SIG-M5 treated with dmso at 0.1 percent for 504 hours (cell line): ENCODE results near the gene PTPN6.

ENCODE experiments used
- DNase-seq: peaks from one replicate; lab custom pipeline; 2025; ENCODE audit not compliant: unreplicated experiment; lab: John Stamatoyannopoulos, UW

PTPN6 gene

DNA sequence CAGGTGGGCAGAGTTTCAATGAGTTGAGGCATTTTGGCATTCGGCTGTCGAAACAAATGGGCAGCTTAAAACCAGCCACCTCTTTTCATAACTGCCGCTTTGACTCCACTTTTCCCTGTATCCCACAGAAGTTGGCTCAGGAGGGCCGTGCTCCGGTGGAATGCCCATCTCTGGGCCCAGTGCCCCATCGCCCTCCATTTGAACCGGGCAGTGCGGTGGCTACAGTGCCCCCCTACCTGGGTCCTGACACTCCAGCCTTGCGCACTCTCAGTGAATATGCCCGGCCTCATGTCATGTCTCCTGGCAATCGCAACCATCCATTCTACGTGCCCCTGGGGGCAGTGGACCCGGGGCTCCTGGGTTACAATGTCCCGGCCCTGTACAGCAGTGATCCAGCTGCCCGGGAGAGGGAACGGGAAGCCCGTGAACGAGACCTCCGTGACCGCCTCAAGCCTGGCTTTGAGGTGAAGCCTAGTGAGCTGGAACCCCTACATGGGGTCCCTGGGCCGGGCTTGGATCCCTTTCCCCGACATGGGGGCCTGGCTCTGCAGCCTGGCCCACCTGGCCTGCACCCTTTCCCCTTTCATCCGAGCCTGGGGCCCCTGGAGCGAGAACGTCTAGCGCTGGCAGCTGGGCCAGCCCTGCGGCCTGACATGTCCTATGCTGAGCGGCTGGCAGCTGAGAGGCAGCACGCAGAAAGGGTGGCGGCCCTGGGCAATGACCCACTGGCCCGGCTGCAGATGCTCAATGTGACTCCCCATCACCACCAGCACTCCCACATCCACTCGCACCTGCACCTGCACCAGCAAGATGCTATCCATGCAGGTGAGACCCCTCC, 12.6 kb upstream of the PTPN6 start:
- no peak for DNase-seq

DNA sequence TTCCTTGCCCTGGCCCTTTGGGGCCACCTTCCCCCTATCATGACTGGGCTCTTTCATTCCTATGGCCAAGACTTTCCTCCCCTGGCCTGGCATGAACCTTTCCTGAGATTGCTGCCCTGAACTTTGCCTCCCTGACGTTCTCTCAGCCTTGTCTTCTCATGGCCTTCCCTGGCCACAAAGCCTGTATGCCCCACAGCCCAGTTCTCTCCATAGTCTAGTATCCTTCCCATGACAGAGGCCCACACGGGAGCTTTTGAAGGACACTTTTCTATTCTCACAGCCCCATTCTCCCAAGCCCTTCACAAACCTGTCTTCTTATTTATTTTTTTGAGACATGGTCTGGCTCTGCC, 12.0 kb upstream of the PTPN6 start:
- no peak for DNase-seq

DNA sequence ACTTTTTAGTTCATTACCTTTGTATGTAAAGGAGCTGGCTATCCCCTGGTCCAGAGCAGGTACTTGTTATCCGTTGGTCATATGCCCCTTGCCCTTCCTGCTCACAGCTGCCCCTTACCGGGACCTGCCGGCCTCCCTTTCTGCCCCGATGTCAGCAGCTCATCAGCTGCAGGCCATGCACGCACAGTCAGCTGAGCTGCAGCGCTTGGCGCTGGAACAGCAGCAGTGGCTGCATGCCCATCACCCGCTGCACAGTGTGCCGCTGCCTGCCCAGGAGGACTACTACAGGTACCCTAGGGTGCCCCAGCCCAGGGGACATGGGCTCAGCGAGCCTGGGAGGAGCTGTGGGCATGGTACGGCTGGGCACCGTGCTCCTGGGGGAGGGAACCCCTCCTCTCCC, 9.9 kb upstream of the PTPN6 start:
- DNase-seq = no peak

GRCh38 chr12:6941782-6942181, 9.4 kb upstream of the PTPN6 start:
- DNase-seq = no peak

- DNase-seq = no peak
Observed at GRCh38 chr12:6942331-6942665, 8.9 kb upstream of the PTPN6 start.

- peak; percentile 95 for DNase-seq
Observed at GRCh38 chr12:6943389-6943721, 7.8 kb upstream of the PTPN6 start.

GRCh38 chr12:6943722-6944380, 7.3 kb upstream of the PTPN6 start, which contains the start of the genes C12orf57 and RNU7-1:
TSS of gene C12orf57 (plus strand) at chr12:6944022. CDS start at chr12:6944122, 100 bp downstream.
TSS of gene RNU7-1 (plus strand) at chr12:6943816.
- DNase-seq = peak; percentile 96

GRCh38 chr12:6944381-6945186, 6.6 kb upstream of the PTPN6 start:
- peak; percentile 96 for DNase-seq

- no peak for DNase-seq
Observed at GRCh38 chr12:6945613-6946012, 5.5 kb upstream of the PTPN6 start.

GRCh38 chr12:6946033-6946919, 4.9 kb upstream of the PTPN6 start:
- peak; percentile 48 for DNase-seq

GRCh38 chr12:6946920-6947374, 4.2 kb upstream of the PTPN6 start:
- no peak for DNase-seq

GRCh38 chr12:6947615-6948014, 3.5 kb upstream of the PTPN6 start:
- no peak for DNase-seq

DNA sequence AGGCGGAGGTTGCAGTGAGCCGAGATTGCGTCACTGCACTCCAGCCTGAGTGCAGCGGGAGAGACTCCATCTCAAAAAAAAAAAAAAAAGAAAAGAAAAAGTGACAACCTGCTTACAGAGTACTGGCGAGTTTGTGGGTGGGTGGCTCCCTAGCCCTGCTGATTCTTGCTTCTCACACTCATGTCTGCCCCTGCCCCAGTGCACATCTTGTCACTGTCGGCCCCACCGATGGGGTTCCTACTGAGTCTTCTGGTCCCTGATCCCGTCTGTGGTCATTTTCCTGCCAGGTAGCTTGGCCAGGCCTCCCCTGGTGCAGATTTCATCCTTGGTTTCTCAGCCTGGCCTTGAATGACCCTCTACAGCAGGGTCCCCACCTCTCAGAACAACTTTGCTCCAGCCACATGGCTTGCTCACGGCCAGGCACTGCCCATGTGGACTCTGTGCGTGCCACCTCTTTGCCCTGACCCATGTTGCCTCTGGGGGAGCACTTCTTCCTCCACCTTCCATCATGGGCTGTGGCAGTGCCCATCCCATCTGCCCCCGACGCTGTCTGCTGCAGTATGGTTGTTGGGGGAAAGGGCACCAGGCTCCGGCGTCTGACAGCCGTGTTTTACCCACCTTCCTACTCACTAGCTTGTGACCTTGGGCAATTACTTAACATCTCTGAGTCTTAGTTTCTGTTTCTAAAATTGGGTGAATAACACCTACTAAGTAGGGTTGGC, 2.1 kb upstream of the PTPN6 start:
- DNase-seq = no peak

GRCh38 chr12:6950401-6950801, 755 bp upstream of the PTPN6 start:
- DNase-seq = peak; percentile 41

DNA sequence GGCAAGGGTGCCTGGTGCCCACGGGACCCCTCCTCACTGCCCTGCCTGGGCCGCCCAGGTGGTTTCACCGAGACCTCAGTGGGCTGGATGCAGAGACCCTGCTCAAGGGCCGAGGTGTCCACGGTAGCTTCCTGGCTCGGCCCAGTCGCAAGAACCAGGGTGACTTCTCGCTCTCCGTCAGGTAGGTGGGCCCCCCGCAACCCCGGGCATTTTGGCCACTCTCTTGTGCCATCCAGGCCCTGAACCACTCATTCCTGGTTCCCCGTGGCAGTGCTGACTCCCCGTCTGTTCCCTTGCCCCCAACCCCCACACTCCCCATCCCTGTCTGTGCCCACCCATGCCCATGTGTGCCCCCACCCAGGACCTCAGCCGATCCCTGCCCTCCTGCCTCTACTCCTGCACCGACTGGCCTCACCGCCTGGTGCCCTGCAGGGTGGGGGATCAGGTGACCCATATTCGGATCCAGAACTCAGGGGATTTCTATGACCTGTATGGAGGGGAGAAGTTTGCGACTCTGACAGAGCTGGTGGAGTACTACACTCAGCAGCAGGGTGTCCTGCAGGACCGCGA, 480 bp downstream of the PTPN6 start:
- no peak for DNase-seq

- DNase-seq = no peak
Observed at GRCh38 chr12:6952121-6952862, 1.1 kb downstream of the PTPN6 start.

- DNase-seq = no peak
Observed at GRCh38 chr12:6952863-6953441, 1.8 kb downstream of the PTPN6 start.

GRCh38 chr12:6953442-6954315, 2.5 kb downstream of the PTPN6 start:
- DNase-seq = peak; percentile 97
